COR-L47 (cell line): Measurements from ENCODE around the gene ABCC3.

Experiments used
- DNase-seq: peaks from one replicate; lab custom pipeline; 2025; lab: John Stamatoyannopoulos, UW

The ABCC3 gene

DNA sequence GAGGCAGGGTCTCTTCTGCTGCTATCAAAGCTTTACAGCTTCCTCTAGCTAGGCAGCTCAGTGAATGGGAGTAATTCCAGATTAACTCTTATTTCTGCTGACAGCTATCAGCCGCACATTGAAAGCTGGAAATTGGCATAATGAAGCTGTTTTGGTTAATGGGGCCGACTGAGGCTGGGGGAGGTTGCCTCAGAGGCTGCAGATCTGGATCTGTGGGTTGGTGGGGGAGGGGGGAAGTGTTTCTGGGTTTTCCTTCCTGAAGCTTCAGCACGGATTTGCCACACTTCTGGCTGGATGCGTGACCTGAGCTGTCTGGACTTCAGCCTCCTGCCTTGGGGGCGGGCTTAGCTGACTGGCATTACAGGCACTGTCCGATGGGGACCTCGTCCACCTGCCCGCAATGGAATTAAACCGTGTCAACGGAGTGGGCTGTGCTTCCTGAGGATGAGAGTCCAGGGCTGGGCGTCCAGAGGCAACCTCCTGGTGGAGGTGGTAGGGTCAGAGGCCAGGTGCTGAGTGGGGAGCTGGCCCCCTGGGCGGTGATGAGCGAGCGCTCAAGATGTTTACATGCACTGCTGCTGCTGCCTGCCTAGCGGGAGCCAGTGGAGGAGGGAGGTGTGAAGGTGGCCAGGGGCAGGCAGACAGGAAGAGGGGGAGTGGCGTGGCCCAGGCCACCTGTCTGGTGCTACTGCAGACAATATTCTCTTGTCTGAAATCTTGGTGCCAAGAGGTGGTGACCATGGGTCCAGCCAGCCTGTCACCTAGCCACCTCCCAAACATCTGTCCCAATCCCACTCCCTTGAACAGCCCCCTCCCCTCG lies 6.7 kb upstream of the ABCC3 start:
- DNase-seq = peak; percentile 62

DNA sequence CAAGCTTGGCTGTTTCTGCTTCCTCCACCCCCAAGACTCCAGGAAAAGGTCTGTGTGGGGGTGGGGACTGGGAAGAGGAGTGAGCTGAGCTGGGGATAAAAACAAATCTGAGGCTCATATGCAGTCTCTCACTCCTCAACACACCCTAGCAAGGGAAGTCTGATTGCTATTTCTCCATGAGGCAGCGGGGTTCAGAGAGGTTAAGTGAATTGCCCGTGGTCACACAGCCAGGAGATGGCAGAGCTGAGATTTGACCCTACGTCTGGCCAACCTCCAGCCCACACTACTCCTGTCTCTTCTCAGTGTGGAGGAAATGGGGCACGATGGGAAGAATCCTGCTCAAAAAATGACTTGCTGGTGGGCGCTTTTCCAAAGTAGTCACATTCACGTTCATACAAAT lies 4.8 kb upstream of the ABCC3 start:
- DNase-seq = no peak

DNA sequence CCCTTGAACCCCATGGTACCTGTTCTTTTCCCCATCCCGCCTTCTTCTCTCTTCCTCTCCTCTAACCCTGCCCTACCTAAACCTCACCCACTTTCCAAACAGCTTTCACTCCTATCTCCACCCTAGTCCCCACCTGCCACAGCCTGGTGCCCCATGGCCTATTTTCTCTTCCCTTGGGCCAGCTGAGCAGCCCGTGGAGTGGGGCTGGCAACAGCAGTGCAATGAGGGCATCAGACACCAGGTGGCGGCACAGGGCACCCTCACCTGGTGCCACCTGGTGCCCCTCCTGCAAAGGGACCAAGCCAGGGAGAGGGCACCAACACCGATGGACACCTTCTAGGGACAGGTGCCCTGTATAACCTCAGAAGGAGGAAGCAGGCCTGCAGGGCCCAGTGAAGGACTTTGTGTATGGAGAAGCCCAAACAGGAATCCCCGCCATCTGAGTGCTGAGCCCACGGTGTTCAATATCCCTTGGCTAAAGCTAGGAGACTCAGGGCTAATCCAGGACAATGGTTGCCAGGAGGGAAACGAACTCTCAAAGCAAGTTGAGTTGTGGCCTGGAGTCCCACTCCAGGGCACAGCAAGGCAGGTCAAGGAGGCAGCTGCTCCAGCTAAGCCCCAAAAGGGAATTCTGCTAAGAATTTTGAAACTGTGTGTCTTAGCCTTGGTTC lies 4.0 kb upstream of the ABCC3 start:
- DNase-seq = peak; percentile 31

DNA sequence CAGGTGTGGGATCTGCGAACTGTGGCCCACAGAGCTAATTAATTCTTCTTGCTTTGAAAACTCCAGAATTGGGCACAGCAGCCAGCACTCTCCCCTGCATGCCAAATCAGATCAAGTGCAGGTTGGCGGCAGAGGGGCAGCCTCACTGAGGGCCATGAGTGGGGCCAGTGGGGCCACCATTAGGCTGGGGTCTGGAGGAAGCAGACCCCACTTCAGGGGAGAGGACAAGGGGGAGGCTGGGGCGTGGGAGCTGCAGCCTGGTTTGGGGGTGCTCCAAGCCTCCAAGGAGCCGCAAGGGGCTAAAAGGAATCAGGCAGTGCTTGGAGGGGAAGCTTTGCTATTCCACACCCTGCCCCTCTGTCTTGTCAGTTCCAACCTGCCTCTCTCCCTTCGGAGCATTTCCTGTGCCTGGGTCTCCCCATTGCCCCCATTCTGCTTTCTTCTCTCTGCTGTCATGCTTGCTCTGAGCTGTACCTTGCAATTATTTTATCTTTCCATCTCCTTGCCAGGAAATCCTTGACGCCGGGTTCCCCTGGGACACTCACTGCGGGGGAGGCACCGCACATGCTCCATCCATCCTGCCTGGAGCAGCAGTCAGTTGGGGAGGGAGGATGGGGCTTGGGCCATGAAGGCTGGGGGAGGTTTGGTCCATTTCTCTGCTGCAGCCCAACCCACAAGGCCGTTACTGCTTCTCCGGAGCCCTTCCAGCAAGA lies 3.3 kb upstream of the ABCC3 start:
- no peak for DNase-seq

DNA sequence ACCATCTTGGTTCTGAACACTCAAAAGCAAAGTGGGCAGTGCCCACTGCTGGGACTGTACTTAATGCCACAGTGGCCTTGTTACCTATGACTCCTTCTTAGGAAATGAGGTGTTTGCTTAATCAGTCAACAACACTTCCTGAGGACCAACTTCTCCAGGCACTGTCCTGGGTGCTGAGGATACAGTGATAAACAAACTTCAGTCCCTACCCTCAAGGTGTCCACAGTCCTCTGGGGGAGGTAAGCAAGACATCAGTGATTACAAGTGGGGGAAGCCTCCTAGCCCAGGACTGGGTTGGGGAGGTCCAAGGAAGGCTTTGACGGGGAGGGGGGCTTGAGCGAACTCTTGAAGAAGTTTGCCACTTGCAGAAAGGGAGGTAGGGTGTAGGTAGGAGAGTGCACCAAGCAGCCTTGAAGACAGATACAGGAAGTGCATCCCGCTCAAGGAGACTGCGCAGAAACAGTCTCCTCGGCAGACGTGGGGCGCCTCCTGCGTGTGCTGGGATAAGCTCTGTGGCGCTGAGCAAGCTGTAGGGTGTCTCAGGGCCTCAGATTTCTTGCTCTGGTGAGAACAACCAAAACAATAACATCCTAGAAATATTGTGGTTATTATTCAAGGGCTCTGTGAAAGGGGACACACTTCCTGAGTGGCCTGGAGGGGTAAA lies 2.6 kb upstream of the ABCC3 start:
- DNase-seq = no peak

DNA sequence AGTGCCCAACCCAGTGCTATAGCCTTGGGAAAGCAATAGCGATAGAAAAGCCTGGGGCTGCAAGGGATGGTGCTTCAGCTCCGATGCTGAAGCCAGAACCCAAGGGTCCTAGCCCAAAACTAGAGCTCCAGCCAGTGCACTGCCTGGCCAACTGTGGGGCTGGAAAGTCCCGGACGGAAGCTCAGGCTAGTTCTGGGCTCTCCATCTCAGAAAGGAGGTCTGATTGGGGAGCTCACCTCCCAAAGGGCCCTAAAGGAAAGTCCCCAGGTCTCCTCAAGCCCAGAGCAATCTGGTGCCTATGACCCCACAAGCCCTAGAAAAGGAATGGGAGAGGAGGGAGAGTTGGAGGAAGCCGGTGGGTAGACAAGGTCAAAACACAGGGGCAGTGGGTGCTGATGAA lies 2.0 kb upstream of the ABCC3 start:
- DNase-seq = no peak

DNA sequence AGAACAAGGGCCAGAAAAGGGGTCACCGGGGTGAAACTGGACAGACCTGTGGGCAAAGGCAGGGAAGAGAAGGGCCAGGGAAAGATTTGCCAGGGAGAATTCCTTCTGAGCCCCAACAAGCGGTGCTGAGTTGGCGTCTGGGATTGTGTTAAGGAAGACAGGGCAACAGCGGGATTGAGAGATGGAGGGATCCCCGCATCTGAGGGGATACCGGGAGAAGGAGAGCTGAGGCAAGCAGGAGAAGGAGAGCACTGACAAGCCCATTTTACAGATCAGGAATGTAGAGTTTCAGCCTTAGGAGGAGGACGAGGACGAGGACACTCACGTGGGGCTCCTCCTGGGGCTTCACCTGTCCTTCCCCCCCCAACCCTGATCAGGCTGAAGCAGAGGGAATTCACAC lies 998 bp upstream of the ABCC3 start:
- DNase-seq = no peak

DNA sequence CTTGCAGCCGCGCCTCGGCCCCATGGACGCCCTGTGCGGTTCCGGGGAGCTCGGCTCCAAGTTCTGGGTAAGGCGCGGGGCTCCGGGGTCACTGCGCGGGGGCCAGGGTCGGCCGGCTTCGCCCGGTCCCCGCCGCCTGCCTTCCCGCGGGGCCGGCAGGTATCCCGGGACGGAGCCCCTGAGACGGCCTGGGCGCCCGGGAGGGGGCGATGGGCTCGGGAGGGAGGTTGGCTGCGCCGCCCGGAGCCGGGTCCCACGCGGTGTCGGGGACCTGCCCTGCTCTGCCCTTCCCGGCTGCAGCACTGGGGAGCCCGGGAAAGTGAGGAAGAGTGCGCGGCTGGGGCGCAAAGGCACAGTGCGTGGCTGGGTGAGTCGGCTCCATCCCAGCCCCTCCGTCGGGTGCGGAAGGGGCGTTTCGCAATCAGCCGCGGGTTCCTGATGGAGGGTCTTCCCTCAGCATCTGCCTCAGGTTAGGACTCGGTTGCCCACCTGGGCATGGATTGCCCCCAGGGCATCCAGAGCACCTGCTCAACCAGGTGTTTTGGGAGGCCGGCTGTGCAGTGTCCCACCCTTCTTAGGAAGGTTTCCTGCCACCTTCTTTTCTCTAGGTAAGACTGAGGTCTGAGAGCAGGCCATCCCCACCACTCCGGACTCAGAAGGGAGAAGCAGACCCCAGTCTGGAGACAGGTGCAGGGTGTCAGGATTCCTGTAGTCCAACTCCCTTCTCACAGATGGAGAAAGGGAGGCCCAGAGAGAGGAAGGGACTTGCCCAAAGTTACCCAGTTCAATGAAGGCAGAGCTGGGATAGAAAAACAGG lies 442 bp downstream of the ABCC3 start:
- no peak for DNase-seq

DNA sequence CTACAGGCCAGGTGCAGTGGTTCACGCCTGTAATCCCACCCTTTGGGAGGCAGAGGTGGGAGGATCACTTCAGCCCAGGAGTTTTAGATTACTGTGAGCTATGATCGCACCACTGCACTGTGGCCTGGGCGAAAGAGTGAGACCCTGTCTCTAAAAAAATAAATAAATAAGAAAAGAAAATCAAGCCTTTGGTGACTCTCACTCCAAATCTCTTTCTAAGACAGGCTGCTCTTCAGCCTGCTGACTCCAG lies 976 bp downstream of the ABCC3 start:
- DNase-seq = no peak

DNA sequence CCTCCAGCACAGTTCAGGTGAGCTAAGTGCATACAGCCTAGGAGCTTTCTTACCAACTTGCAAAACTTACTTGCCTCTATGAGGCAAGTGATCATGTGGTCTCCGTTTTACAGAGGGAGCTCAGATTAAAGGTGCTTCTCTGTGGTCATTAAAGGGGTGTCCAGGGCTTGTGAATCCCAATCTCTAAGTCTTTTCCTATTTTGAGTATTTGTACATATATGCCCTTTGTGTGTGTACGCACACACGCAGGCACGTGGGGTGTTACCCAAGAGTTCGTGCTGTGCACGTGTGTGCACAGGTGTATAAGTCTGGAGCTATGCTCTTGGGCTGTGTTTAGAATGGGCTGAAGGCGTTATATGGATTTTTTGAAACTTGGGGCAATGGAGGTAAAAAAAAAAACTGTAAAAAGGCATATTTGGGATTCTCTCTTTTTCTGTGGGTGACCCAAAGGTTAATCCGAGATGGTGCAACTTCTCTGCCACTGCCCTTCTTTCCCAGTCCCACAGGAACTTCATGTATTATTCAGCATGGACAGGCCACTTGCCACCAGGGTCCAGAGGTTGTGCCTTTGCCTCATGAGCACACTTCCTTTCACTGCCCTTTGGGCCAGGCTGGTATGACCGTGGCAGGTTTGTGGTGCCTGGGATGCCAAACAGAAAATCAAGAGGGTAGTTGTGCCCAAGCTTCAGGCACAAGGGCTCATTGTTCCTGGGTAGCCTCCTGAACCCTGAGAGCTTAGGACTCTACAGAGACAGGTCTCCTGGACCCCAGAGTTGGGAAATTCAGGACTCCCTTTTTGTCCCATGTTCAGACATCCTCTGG lies 1.5 kb downstream of the ABCC3 start:
- no peak for DNase-seq

DNA sequence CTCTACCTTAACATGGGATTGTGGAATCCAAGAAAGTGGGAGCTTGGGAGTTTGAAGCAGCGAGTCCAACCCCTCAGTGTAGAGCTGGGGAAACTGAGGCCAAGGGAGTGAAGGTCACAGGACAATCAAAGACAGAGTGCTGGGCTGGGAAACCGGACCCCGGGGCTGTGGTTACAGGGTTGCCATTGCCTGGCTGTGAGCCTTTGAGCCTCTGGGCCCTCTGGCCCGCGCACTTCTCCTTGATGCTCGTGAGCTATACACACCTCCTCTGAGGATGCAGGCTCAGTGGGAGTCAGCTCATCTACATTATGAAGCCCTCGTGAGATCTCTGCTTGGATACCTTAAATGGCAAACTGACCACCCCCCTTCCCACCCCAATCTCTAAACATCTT lies 2.1 kb downstream of the ABCC3 start:
- DNase-seq = no peak

DNA sequence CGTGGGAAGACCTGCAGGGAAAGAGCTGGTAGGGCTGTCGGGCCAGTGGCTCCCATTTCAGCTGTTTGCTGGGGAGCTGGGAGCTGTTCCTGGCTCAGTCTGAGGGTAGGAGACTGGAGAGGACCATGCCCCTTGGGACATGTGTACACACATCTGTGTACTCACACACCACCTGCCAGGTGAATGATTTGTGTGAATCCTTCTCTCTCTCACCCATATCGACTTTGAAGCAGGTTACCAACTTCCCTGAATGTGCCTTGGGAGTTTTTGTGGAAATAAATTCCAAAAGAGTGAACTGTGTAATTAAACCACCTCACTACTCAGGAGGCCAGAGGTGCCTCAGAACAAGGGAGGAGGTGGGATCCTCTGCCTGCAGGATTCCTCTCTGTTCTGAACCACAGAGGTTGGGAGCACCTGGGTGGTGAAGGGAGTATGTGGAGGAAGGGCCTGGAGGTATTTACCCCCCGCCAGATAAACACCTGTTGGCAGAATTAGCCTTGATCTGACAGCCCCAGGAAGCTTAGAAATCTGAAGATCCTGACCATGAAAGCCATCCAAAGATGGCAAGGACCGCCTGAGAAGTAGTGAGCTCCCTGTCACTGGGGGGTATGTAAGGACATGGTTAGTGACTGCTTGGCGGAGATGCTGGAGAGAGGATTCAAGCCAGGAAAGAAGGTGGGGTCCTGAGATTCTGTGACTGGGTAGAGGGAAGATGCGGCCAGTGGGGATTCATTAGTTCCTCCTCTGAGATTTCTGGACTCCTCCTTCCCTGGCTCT lies 3.3 kb downstream of the ABCC3 start:
- DNase-seq = no peak

DNA sequence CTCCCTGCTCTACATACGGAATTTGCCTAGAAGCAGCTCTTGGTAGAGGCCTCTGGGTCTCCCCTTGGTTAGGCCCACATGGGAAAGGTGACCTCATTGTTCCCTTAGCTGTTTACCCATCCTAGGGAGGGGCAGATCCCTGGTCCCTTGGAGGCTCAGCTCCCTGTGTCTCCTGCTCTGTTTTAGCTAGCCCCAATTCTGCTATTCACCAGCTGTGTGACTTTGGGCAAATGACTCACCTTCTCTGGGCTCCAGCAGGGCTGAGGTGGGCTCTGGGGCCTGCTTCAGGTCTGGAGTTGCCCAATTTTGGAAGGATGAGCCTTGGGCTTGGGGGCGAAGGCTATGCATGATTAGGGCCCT lies 3.9 kb downstream of the ABCC3 start:
- DNase-seq = no peak

DNA sequence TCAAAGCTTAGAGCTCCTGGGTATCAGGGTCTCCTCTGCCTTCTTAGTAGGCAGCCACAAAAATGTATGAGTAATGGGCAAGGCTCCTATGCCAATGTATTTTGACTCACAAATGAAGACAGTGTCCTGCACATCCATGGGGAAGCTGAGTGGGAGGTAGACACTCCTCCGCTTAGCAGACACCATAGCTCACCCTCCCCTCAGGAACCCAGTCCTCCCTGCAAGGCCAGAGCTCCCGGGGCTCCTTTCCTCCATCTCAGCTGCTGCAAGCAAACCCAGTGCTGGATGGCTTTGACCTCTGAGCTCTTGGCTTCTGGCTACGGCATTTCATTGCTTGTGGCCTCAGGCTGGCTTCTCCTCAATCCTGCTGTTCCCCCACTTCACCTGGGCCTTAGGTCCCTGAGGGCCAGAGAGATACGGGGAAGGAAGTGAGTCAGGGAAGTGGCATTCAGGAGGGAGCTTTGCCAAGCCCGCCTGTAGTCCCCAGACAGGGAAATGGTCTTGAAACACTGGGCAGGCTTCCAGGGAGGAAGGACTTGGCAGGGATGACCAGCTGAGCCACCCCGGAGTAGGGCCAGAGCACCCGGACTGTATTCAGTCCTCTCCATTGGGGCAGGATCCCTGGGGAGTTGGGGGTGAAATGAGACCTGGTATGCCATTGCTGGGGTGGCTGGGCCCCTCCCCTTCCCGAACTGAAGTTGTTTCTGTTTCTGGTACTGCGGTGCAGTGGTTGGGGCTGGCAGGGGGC lies 4.5 kb downstream of the ABCC3 start:
- peak; percentile 76 for DNase-seq

DNA sequence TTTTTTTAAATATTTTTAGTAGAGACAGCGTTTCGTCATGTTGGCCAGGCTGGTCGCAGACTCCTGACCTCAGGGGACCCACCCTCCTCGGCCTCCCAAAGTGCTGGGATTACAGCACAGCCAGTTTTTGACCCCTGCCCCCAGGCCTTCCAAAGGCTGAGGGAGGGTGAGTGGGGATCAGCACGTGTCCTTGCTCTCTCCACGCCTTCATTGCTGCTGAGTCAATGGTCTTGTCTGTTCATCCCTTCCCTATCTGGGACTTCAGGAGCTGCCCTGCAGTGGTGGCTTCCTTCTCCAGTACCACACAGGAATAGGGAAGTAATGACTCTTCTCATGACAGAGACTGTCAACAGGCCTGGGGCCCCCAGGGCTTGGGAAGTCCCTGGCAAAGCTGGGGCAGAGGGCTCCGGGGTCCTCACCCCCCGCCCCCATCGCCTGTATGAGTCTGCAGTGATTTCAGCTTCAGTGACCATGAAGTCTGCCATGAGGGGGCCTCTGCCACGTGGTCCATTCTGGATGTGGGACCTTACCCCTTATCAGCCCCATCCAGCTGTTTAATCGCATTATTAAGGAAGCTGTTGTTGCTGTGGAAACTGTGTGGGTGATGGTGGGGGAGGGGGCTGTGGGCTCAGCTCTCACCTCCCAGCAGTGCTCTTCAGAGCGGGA lies 6.1 kb downstream of the ABCC3 start:
- no peak for DNase-seq

DNA sequence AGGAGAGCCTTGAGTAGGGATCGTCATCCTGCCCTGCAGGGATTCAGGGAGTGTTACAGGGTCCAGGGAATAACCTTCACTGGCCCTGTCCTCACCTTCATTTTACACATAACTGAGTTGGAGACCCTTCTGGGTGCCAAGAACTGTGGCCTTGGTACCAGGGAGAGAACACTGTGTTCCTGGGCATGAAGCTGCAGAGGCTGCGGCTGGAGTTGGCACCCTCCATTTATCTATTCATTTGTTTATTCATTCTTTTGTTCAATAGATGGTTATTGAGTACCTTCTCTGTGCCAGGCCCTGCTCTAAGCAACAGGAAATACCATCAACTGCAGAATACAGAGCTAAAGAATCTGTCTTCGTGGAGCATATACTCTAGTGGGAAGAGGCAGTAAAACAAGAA lies 6.7 kb downstream of the ABCC3 start:
- DNase-seq = no peak

DNA sequence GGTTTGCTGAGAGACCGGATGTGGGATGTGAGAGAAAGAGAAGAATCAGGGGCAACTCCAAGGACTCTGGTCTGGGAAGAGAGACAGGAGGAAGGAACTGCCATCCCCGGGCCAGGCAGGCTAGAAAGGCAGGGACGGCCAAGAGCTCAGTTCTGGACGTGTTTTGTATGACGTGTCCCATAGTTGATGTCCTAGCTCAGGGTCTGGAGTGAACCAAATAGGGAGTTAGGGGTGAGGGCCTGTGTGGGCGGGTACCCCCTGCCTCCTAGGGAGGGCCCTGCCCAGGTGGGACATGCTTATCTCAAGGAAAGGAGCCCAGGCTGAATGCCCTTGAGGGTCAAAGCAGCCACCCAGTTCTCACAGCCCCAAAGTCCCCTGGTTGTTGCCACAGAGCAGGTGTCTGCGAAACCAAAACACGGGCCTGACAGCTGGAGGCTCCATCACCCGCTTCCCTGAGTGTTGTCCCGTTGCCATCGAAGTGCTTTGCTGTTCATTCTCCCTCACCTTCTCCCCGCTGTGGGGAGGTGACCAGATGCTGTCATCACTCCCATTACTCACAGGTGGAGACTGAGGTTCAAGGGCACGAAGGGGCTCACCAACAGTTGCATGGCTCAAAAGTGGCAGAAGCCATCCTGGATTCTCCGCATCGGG lies 7.5 kb downstream of the ABCC3 start:
- no peak for DNase-seq
